ENCODE data around the gene KMT5B. TPM values are rescaled to one million over a fixed set of nuclear protein-coding genes. Genes with fewer than 3 reads are reported as not detected.

KMT5B gene
- total and polyA plus RNA-seq, 2 experiments from 2014 or later = 26.4 to 31.0 TPM

- Mint-ChIP-seq H3K27ac (peak overlapping the region; percentile 27; the same call in 1 of the 2 replicates), H3K27me3 (ENCODE audit: insufficient read depth, low read depth, poor library complexity) (peaks cover 2% of the 10 kb centered on the region), H3K4me1 (peaks cover 11% of the 10 kb centered on the region; the same call in 2 of the 3 replicates), H3K9me3 (no peaks in the 10 kb centered on the region), H3K36me3 (ENCODE audit: low read depth) (peaks cover 42% of the 10 kb centered on the region), H3K4me3 (no peak overlapping the region)
- H3K36me3 ChIP-seq (ENCODE audit: insufficient read depth) = peaks cover 13% of the 10 kb centered on the region
- no peaks in the 10 kb centered on the region for H3K4me1 ChIP-seq (ENCODE audit: insufficient read depth)
- H3K27ac ChIP-seq (ENCODE audit: low read depth) = peak overlapping the region; percentile 51
- H3K27me3 ChIP-seq (ENCODE audit: insufficient read depth) = no peaks in the 10 kb centered on the region
- H3K4me2 ChIP-seq = no peak overlapping the region
- no peaks in the 10 kb centered on the region for H4K20me1 ChIP-seq (replicated peaks; ENCODE audit: insufficient read depth)
- no peak overlapping the region for H3K4me3 ChIP-seq
- no peak for ATAC-seq
- H3K79me2 ChIP-seq (replicated peaks; ENCODE audit: insufficient read depth) = no peaks in the 10 kb centered on the region; the same call in 1 of the 2 replicates
- TF ChIP-seq ETS1 (IDR thresholded peaks at IDR 0.05) = no peak
- H3K9me2 ChIP-seq (ENCODE audit: insufficient read depth) = no peaks in the 10 kb centered on the region
- no peak for DNase-seq (ENCODE audit: low spot score)
- H2AFZ ChIP-seq = no peak overlapping the region
- H3F3A ChIP-seq (replicated peaks; ENCODE audit: low read depth) = 0 out of 2 replicates have a peak, but pooled peaks cover 3% of the 10 kb centered on the region
These were observed 33.2 kb downstream of the KMT5B start for GRCh38 chr11:68179847-68180246.

- Mint-ChIP-seq H3K4me3 (no peak overlapping the region), H3K9me3 (no peaks in the 10 kb centered on the region), H3K4me1 (peaks cover 11% of the 10 kb centered on the region; the same call in 2 of the 3 replicates), H3K36me3 (ENCODE audit: low read depth) (peaks cover 36% of the 10 kb centered on the region), H3K27ac (no peak overlapping the region), H3K27me3 (ENCODE audit: insufficient read depth, low read depth, poor library complexity) (peaks cover 2% of the 10 kb centered on the region)
- H3K36me3 ChIP-seq (ENCODE audit: insufficient read depth) = peaks cover 20% of the 10 kb centered on the region
- no peaks in the 10 kb centered on the region for H3K4me1 ChIP-seq (ENCODE audit: insufficient read depth)
- DNase-seq (ENCODE audit: low spot score) (no peak), ATAC-seq (no peak)
- no peak overlapping the region for H3K4me2 ChIP-seq
- no peaks in the 10 kb centered on the region for H3K9me2 ChIP-seq (ENCODE audit: insufficient read depth)
- H3K79me2 ChIP-seq (replicated peaks; ENCODE audit: insufficient read depth) = no peaks in the 10 kb centered on the region
- no peak overlapping the region for H2AFZ ChIP-seq
- H4K20me1 ChIP-seq (replicated peaks; ENCODE audit: insufficient read depth) = no peaks in the 10 kb centered on the region
- H3K27ac ChIP-seq (ENCODE audit: low read depth) = no peak overlapping the region
- H3F3A ChIP-seq (replicated peaks; ENCODE audit: low read depth) = 0 out of 2 replicates have a peak, but pooled peaks cover 3% of the 10 kb centered on the region
- H3K27me3 ChIP-seq (ENCODE audit: insufficient read depth) = no peaks in the 10 kb centered on the region
- no peak overlapping the region for H3K4me3 ChIP-seq
- TF ChIP-seq NANOG (IDR thresholded peaks at IDR 0.05; ENCODE audit: borderline replicate concordance) = no peak
- TF ChIP-seq REST (IDR thresholded peaks at IDR 0.05; ENCODE audit: unreplicated experiment) = no peak
- no peak for TF ChIP-seq STAT1 (IDR thresholded peaks at IDR 0.05; ENCODE audit: unreplicated experiment)
- no peak for TF ChIP-seq CTCF (conservative IDR thresholded peaks at IDR 0.05; ENCODE audit: low read depth in 2 of 2)
- no peak for TF ChIP-seq ETS1 (IDR thresholded peaks at IDR 0.05)
- TF ChIP-seq ZNF114 (CRISPR knock-in tag; IDR thresholded peaks at IDR 0.05) = no peak
- TF ChIP-seq POLR2AphosphoS5 (IDR thresholded peaks at IDR 0.05; ENCODE audit: low read depth) = no peak
These were observed 35.2 kb downstream of the KMT5B start for GRCh38 chr11:68177877-68178276.
